Epithelial cell of esophagus (primary cell): ENCODE results near the gene DMAP1.

ENCODE experiments used
- DNase-seq: peaks from one replicate; pipeline ENCODE4 v3.0.0; 2010; ENCODE audit warnings: low read depth
- H3K4me3 ChIP-seq: 2 replicates; pipeline ENCODE4 v1.5.1; 2011; ENCODE audit warnings: mild to moderate bottlenecking, low read length, control low read depth
- CTCF ChIP-seq: IDR thresholded peaks from 2 replicates; pipeline ENCODE4 v1.5.1; 2011; ENCODE audit warnings: low read depth, mild to moderate bottlenecking, low read length, control low read depth, inconsistent platforms; ENCODE audit not compliant: insufficient read depth; ENCODE audit errors: missing control alignments

The DMAP1 gene

GRCh38 chr1:44238660-44239059 lies 25.4 kb downstream of the DMAP1 start:
- H3K4me3 ChIP-seq = no peak overlapping the region
- DNase-seq = no peak
- no peak for TF ChIP-seq CTCF

GRCh38 chr1:44239331-44239960 lies 26.2 kb downstream of the DMAP1 start:
- DNase-seq = peak; percentile 49
- H3K4me3 ChIP-seq = no peak overlapping the region
- TF ChIP-seq CTCF = no peak

- TF ChIP-seq CTCF = no peak
- DNase-seq = no peak
- no peak overlapping the region for H3K4me3 ChIP-seq
Measured at GRCh38 chr1:44239961-44240371, 26.7 kb downstream of the DMAP1 start.

- no peak for DNase-seq
- no peak overlapping the region for H3K4me3 ChIP-seq
- no peak for TF ChIP-seq CTCF
Measured at GRCh38 chr1:44240802-44241671, 27.8 kb downstream of the DMAP1 start.

- TF ChIP-seq CTCF = no peak
- no peak overlapping the region for H3K4me3 ChIP-seq
- no peak for DNase-seq
Measured at GRCh38 chr1:44242746-44243145, 29.5 kb downstream of the DMAP1 start.

- DNase-seq = no peak
- no peak overlapping the region for H3K4me3 ChIP-seq
- no peak for TF ChIP-seq CTCF
Measured at GRCh38 chr1:44243782-44244495, 30.7 kb downstream of the DMAP1 start.
